Muscle layer of duodenum (tissue), 2 donors: ENCODE measurements around the gene FAM25C.
"Not testable (repeated sequence)": the region's sequence is repeated elsewhere in the genome, so short reads cannot be mapped to it uniquely, and the experiment has no call there.

Experiments
- H3K27ac ChIP-seq: one replicate; pipeline ENCODE4 v1.7.0; 2013; ENCODE audit warnings: mild to moderate bottlenecking, low read length
- H3K27me3 ChIP-seq: one replicate; pipeline ENCODE4 v1.7.0; 2013; ENCODE audit warnings: low read depth, mild to moderate bottlenecking, control low read depth, low read length
- H3K36me3 ChIP-seq, 2 donors: one replicate each; pipeline ENCODE4 v1.7.0; 2013; ENCODE audit warnings: low read length in 2 of 2, control low read depth in 1 of 2, mild to moderate bottlenecking in 1 of 2; ENCODE audit not compliant: insufficient read depth in 2 of 2, control insufficient read depth in 1 of 2
- H3K4me1 ChIP-seq, 2 donors: one replicate each; pipeline ENCODE4 v1.7.0; 2013; ENCODE audit warnings: low read length in 2 of 2, mild to moderate bottlenecking in 2 of 2, control low read depth in 1 of 2, moderate library complexity in 1 of 2; ENCODE audit not compliant: insufficient read depth in 2 of 2, control insufficient read depth in 1 of 2
- H3K4me3 ChIP-seq, 2 donors: one replicate each; pipeline ENCODE4 v1.7.0; 2013; ENCODE audit warnings: low read length in 2 of 2, low read depth in 1 of 2, mild to moderate bottlenecking in 1 of 2
- H3K9me3 ChIP-seq, 2 donors: one replicate each; pipeline ENCODE4 v1.7.0; 2013; ENCODE audit warnings: low read length in 2 of 2, control low read depth in 1 of 2, mild to moderate bottlenecking in 1 of 2; ENCODE audit not compliant: control insufficient read depth in 1 of 2
- donor health status: healthy.

Gene FAM25C

GRCh38 chr10:47975409-47975808, 24.2 kb downstream of the FAM25C start:
- H3K4me3 ChIP-seq, H3K4me1 ChIP-seq, H3K9me3 ChIP-seq, H3K36me3 ChIP-seq, H3K27ac ChIP-seq, H3K27me3 ChIP-seq: not testable (repeated sequence)

GRCh38 chr10:47973131-47973530, 26.5 kb downstream of the FAM25C start:
- H3K27ac ChIP-seq, H3K9me3 ChIP-seq, H3K27me3 ChIP-seq, H3K36me3 ChIP-seq, H3K4me1 ChIP-seq, H3K4me3 ChIP-seq: not testable (repeated sequence)

GRCh38 chr10:47972077-47972476, 27.5 kb downstream of the FAM25C start:
- not testable (repeated sequence) for H3K36me3 ChIP-seq, H3K27me3 ChIP-seq, H3K27ac ChIP-seq, H3K4me3 ChIP-seq, H3K4me1 ChIP-seq, H3K9me3 ChIP-seq

- H3K27me3 ChIP-seq, H3K27ac ChIP-seq, H3K4me1 ChIP-seq, H3K4me3 ChIP-seq, H3K36me3 ChIP-seq, H3K9me3 ChIP-seq: not testable (repeated sequence)
Measured at GRCh38 chr10:47971598-47971997, 28.0 kb downstream of the FAM25C start.

- not testable (repeated sequence) for H3K27ac ChIP-seq, H3K4me1 ChIP-seq, H3K36me3 ChIP-seq, H3K9me3 ChIP-seq, H3K4me3 ChIP-seq, H3K27me3 ChIP-seq
Measured at GRCh38 chr10:47970047-47970446, 29.5 kb downstream of the FAM25C start.

DNA sequence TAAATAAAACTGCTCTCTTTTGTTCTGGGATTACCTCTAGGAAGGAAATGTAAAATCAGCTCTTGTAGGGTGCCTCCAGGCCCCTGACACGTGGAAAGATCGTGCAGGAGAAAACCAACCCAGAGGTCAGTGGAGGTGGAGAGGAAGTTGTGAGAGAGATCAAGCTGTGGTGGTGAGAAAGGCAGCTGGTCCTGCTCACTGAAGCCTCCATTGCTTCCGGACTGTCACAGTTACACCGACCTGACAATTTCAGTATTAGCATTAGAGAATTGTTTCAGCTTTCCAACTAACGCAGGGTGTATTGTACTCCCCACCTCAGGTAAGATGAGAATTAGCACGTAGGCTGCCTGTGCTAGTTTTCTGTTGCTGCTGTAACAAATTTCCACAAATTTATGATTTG, 30.6 kb downstream of the FAM25C start:
- H3K27me3 ChIP-seq, H3K36me3 ChIP-seq, H3K4me3 ChIP-seq, H3K27ac ChIP-seq, H3K9me3 ChIP-seq, H3K4me1 ChIP-seq: not testable (repeated sequence)

DNA sequence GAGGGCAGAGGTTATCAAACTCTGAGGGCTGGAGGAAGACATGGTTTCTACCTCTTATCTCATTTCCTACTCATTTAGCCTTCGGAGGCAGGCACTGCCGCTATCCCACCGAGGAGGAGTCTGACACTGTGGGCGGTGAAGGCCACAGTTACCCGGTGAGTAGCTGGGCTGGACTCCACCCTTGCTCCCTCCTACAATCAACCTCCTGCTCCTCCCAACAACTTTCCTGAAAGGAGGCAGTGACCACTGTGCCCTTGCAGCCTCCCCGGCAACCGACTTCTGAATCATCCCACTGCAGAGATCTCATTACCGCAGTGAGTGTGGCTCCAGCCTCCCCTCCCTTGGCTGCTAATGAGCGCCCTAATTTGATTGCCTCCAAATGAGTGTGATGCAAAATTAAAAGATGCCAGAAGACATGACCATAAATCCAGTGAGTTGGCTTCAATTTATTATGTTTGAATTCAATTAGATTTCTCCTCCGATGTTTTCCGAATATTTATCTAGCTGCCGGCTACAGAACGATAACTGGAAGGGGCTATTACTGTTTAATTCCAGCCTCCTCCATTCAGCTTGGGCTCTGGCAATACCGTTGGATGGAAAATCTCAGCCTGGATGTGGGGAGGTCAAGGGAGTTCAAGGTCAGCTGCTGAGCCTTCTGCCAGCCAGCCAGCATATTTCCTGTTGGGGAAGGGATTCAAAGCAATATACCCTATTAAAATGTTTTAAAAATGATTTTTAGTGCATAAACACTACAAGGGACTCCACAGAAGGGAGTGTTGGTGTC, 35.1 kb downstream of the FAM25C start:
- not testable (repeated sequence) for H3K9me3 ChIP-seq, H3K27ac ChIP-seq, H3K36me3 ChIP-seq, H3K4me3 ChIP-seq, H3K4me1 ChIP-seq, H3K27me3 ChIP-seq

DNA sequence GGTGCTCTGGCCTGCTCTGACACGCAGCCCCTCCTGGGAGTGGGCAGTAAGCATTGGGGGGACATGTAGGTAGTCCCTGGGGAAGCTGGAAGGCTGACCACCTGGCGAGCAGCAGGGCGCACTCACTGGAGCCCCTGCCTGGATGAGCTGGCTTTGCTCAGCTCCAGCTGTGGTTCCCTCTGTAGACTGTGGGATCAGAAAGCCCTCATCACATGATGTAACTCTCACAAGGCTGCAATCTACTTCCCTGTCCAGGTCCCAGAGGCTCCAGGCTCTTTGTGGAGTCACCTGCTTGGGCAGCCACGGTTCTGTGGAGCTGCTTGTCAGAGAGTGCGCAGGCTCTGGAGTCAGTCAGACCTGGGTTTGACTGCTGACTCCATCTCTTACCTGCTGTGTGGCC, 36.8 kb downstream of the FAM25C start:
- not testable (repeated sequence) for H3K9me3 ChIP-seq, H3K4me1 ChIP-seq, H3K36me3 ChIP-seq, H3K27me3 ChIP-seq, H3K27ac ChIP-seq, H3K4me3 ChIP-seq

DNA sequence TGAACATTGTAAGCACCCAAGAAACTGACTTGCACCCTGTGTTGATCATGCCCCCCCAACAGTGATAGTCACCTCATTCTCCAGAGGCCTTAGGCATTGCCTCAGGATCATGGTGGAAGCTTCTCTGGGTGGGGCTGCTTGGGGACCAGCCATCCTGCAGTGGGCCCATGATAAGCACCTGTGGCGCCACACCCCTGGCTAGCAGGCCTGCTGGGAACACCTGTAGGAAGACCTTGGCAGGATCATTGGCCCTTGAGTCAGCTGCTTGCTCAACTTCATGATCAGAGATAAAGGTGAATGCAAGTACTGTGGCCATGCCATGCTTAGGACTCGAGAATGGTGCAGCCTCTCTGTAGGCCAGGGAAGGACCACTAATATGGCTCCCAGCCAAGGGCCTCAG, 38.9 kb downstream of the FAM25C start:
- not testable (repeated sequence) for H3K4me1 ChIP-seq, H3K4me3 ChIP-seq, H3K36me3 ChIP-seq, H3K9me3 ChIP-seq, H3K27ac ChIP-seq, H3K27me3 ChIP-seq

DNA sequence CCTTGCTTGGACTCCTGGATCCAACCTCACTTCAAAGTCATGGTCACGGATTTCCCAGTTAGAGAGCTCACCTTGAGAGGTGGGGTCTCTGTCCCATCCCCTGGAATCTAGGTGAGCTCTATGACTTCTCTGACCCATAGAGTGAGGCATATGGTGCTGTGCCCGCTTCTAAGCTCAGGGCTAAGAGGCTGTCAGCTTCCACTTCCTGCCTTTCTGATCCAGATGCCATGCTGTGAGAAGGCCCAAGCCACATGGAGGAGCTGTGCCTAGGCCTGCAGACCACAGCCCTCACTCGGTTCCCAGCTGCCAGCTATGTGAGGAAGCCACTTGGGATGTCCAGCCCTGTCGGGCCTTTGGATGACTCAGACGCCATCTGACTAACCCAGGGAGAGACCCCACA, 39.9 kb downstream of the FAM25C start:
- not testable (repeated sequence) for H3K4me1 ChIP-seq, H3K27ac ChIP-seq, H3K4me3 ChIP-seq, H3K27me3 ChIP-seq, H3K9me3 ChIP-seq, H3K36me3 ChIP-seq

DNA sequence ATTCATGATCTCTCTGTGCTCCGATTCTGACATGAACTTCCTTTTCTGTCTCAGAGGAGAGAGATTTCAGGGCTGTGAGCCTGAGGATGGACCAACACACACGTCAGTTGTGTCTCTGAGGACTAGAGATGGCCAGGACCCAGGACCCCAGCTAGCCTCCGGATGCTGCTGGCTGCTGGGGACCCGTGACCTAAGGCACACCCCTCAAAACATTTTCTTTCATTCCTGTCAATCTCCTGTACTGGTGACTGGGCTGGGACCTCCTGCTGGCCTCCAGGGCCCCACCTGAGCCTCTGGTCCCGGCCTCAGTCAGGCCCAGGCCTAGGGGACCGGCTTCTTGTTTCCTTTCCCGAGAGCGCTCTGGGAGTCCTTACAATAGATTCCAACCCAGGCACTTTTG, 42.4 kb downstream of the FAM25C start:
- not testable (repeated sequence) for H3K4me1 ChIP-seq, H3K9me3 ChIP-seq, H3K27me3 ChIP-seq, H3K27ac ChIP-seq, H3K4me3 ChIP-seq, H3K36me3 ChIP-seq

DNA sequence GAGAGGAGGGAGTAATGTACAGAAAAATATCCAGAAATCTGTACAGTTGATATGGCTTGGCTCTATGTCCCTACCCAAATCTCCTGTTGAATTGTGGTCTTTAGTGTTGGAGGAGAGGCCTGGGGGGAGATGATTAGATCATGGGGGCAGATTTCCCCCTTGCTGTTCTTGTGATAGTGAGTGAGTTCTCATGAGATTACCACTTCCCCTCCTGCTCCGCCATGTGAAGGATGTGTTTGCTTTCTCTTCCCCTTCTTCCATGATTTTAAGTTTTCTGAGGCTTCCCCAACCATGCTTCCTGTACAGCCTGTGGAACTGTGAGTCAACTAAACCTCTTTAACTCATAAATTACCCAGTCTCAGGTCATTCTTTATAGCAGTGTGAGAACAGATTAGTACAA, 52.2 kb downstream of the FAM25C start:
- H3K27ac ChIP-seq, H3K4me3 ChIP-seq, H3K4me1 ChIP-seq, H3K9me3 ChIP-seq, H3K27me3 ChIP-seq, H3K36me3 ChIP-seq: not testable (repeated sequence)
